ENCODE data around the gene FOXJ1.

GRCh38 chr17:76119409-76120371 is 21.4 kb downstream of the FOXJ1 start:
- TF ChIP-seq CTCF (IDR thresholded peaks at IDR 0.05) (no peak), POLR2AphosphoS5 (IDR thresholded peaks at IDR 0.05; ENCODE audit: low read depth, low read length) (no peak), REST (IDR thresholded peaks at IDR 0.05; ENCODE audit: insufficient read depth in 1 of 2, low read depth in 2 of 2, low read length in 1 of 2) (no peak)

All from Panc1 (cell line).